Body of pancreas (tissue), 4 donors: ENCODE measurements around the gene HIF3A. TPM values are rescaled to one million over a fixed set of nuclear protein-coding genes. Genes with fewer than 3 reads are reported as not detected.

Experiments
- ATAC-seq: fragments of 150-250 bp; one replicate; pipeline ENCODE4 v1.9.1; 2016
- DNase-seq, 4 donors: peaks; one replicate each; pipeline ENCODE4 v3.0.0-alpha.2; 2019
- H3K27ac ChIP-seq, 4 donors: fragments of 200-600 bp; sonication (generic); 1 replicate in 3 of 4; 2 replicates in 1 of 4; pipeline versions ENCODE4 v1.5.1 to v1.6.1; 2016 to 2019; ENCODE audit warnings: mild to moderate bottlenecking in 1 of 4, mixed read lengths in 1 of 4, moderate library complexity in 1 of 4
- H3K27me3 ChIP-seq, 2 donors: fragments of 200-600 bp; sonication (generic); one replicate each; pipeline ENCODE4 v1.6.0; 2016; ENCODE audit warnings: mild to moderate bottlenecking in 1 of 2
- H3K36me3 ChIP-seq, 2 donors: fragments of 200-600 bp; sonication (generic); replicated peaks in 1 of 2; 2 replicates each; pipeline ENCODE4 v1.5.1; 2016; ENCODE audit warnings: low read depth in 2 of 2; ENCODE audit not compliant: insufficient read depth in 1 of 2
- H3K4me1 ChIP-seq: fragments of 200-600 bp; sonication (generic); one replicate; pipeline ENCODE4 v1.6.0; 2016
- H3K4me3 ChIP-seq, 2 donors: fragments of 200-600 bp; sonication (generic); 1 replicate in 1 of 2; 2 replicates in 1 of 2; pipeline ENCODE4 v1.5.1; 2016 to 2019
- H3K9me3 ChIP-seq, 3 donors: fragments of 200-600 bp; sonication (generic); 1 replicate in 2 of 3; 2 replicates in 1 of 3; pipeline ENCODE4 v1.5.1; 2016
- POLR2A ChIP-seq, 3 donors: fragments of 450-650 bp; IDR thresholded peaks; one replicate each; pipeline ENCODE4 v1.6.1; 2016; ENCODE audit warnings: antibody characterized with exemption in 3 of 3, mild to moderate bottlenecking in 2 of 3
- WGBS, 2 donors: methylation state at CpG; one replicate each; pipeline ENCODE4 v1.1.5; 2017; 5-methylcytosine and 5-hydroxymethylcytosine counted together
- intact Hi-C: fragments of 100-400 bp; cut with DNase I; formaldehyde crosslinking; loops from one replicate; pipeline ENCODE4 v1.15.1; 2023
- total RNA-seq, 2 donors: library from RNA; depleted of rRNA; stranded (reverse); fragments of >200 nt; gene quantifications; one replicate each; pipeline ENCODE4 v1.1.0, GENCODE V29; 2016
- TF ChIP-seq, protein P1 (sequence below), 7 experiments: fragments of 450-650 bp in 4 of 7; fragments of 200-600 bp in 3 of 7; sonication (generic) in 3 of 7; IDR thresholded peaks; one replicate each; pipeline ENCODE4 v1.5.1; 2016 to 2019; ENCODE audit warnings: antibody characterized with exemption in 7 of 7

Gene HIF3A
- total RNA-seq, 2 donors from 2014 or later, result 24.4 to 63.3 TPM

DNA sequence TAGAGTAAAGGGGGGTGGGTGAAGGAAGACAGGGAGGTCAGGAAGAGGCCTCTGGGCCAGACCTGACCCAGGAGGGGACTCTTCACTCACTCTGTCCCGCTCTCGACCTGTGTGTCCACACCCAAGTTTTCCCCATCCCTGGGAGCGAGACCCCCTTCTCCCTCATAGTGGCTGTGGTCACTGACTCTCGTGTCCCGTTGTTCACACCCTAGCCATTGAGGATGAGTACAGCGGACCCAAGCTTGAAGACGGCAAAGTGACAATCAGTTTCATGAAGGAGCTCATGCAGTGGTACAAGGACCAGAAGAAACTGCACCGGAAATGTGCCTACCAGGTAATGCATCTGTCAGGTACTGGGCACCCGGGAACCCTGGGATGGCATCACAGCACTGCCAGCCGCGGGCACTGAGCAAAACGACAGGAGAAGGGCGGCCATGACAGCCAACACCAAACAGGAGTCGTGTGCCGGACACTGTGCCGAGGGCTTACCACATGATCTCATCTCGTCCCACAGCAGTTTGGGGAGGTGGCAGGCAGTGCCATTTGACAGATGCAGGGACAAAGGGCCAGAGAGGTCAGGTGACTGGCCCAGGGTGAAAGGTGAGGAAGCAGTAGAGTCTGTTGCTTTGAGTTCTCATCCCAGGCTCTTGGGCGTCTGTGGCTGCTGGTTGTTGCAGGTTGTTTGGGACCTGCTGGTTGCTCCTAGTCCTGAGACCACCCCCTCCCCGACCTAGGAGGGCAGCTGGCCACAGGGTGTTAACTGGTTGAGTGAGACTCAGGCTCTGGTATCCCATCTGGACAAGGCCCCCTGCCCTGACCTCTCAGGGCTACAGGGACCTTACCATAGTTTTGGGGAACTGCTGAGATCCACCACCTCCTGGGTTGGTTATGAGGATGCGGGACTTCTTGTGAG is 79.7 kb downstream of the HIF3A start:
- DNase-seq (peak in 1 of 4 donors; percentile 7), ATAC-seq (no peak)
- Histone ChIP-seq H3K36me3 (peaks cover 0 to 7% of the 10 kb centered on the region in 2 donors), H3K4me1 (peaks cover 45% of the 10 kb centered on the region), H3K27ac (no peak overlapping the region), H3K27me3 (no peaks in the 10 kb centered on the region), H3K4me3 (no peak overlapping the region), H3K9me3 (no peaks in the 10 kb centered on the region)
- 93 to 97% methylated on average over 18 to 20 of the region's 20 CpGs for WGBS, 2 donors
- TF ChIP-seq, protein P1, sequence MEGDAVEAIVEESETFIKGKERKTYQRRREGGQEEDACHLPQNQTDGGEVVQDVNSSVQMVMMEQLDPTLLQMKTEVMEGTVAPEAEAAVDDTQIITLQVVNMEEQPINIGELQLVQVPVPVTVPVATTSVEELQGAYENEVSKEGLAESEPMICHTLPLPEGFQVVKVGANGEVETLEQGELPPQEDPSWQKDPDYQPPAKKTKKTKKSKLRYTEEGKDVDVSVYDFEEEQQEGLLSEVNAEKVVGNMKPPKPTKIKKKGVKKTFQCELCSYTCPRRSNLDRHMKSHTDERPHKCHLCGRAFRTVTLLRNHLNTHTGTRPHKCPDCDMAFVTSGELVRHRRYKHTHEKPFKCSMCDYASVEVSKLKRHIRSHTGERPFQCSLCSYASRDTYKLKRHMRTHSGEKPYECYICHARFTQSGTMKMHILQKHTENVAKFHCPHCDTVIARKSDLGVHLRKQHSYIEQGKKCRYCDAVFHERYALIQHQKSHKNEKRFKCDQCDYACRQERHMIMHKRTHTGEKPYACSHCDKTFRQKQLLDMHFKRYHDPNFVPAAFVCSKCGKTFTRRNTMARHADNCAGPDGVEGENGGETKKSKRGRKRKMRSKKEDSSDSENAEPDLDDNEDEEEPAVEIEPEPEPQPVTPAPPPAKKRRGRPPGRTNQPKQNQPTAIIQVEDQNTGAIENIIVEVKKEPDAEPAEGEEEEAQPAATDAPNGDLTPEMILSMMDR (IDR thresholded peaks at IDR 0.05), result no peak
- no peak for TF ChIP-seq POLR2A (IDR thresholded peaks at IDR 0.05)
- intact Hi-C loops, result no loop called here

DNA sequence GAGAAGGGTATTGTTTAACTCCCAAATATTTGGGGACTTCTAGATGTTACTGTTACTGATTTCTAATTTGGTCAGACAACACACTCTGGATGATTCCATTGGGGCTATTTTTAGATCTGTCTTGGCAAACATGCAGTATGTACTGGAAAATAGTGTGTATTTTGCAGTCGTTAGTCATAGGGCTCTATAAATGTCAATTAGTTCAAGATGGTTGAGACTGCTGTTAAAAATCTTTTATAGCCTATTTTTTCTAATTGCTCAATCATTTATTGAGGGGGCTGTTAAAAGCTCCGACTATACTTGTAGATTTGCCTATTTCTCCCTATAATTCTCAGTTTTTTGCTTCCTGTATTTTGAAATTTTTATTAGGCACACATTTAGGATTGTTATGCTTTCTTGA is 81.4 kb downstream of the HIF3A start:
- DNase-seq (no peak), ATAC-seq (no peak)
- Histone ChIP-seq H3K27me3 (no peaks in the 10 kb centered on the region), H3K27ac (peak overlapping the region in 1 of 4 donors; percentile 21), H3K4me1 (peaks cover 28% of the 10 kb centered on the region), H3K4me3 (no peak overlapping the region), H3K9me3 (no peaks in the 10 kb centered on the region), H3K36me3 (peaks cover 0 to 10% of the 10 kb centered on the region in 2 donors)
- WGBS, 2 donors, result 26 to 38% methylated on average over 2 of the region's 2 CpGs
- no peak for TF ChIP-seq POLR2A (IDR thresholded peaks at IDR 0.05)
- TF ChIP-seq, protein P1 (IDR thresholded peaks at IDR 0.05), result no peak
- intact Hi-C loops, result no loop called here

DNA sequence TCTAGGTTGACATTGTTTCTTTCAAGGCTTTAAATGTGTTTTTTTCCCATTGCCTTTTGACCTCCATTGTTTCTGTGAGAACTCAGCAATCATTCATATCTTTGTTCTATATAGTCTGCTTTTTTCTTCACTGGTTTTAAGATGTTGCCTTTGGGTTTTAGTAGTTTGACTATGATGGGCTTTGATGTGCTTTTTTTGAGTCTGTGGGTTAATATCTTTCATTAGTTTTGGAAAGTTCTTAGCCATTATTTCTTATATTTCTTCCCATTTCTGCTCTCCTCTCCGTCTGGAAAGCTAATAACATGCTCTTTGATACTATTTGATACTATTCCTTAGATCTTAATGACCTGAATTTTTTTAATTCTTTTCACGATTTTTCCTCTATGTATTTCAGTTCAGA is 83.8 kb downstream of the HIF3A start:
- 89 to 91% methylated on average over 2 of the region's 2 CpGs for WGBS, 2 donors
- intact Hi-C loops, result no loop called here
- TF ChIP-seq POLR2A (IDR thresholded peaks at IDR 0.05), result no peak
- TF ChIP-seq, protein P1 (IDR thresholded peaks at IDR 0.05), result no peak
- Histone ChIP-seq H3K9me3 (no peaks in the 10 kb centered on the region), H3K27me3 (no peaks in the 10 kb centered on the region), H3K4me1 (peaks cover 18% of the 10 kb centered on the region), H3K27ac (no peak overlapping the region), H3K36me3 (peaks cover 0 to 13% of the 10 kb centered on the region in 2 donors), H3K4me3 (no peak overlapping the region)
- ATAC-seq, result no peak
- DNase-seq, result no peak

DNA sequence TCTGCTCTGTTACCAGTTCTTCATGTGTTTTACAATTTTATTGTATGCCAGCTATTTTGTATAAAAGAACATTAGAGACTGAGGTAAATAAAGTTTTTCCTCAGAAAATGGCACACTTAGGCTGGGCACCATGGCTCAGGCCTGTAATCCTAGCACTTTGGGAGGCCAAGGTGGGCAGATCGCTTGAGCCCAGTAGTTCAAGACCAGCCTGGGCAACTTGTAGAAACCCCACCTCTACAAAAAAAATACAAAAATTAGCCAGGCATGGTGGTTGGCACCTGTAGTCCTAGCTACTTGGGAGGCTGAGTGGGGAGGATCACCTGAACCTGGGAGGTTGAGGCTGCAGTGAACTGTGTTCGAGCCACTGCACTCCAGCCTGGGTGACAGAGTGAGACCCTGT is 84.5 kb downstream of the HIF3A start:
- no peaks in the 10 kb centered on the region for H3K27me3 ChIP-seq
- ATAC-seq (no peak), DNase-seq (no peak)
- H3K4me3 ChIP-seq, result no peak overlapping the region
- no peaks in the 10 kb centered on the region for H3K9me3 ChIP-seq
- WGBS, 2 donors, result 92 to 96% methylated on average over 2 of the region's 2 CpGs
- intact Hi-C loops, result no loop called here
- TF ChIP-seq, protein P1 (IDR thresholded peaks at IDR 0.05), result no peak
- no peak for TF ChIP-seq POLR2A (IDR thresholded peaks at IDR 0.05)
- peaks cover 18% of the 10 kb centered on the region for H3K4me1 ChIP-seq
- H3K36me3 ChIP-seq, result peaks cover 0 to 13% of the 10 kb centered on the region in 2 donors
- no peak overlapping the region for H3K27ac ChIP-seq
